NB4 (cell line): ENCODE results near the gene NTM.

Experiments used
- DNase-seq: peaks from one replicate; pipeline ENCODE4 v3.0.0; 2010; ENCODE audit warnings: low read depth
- H3K4me3 ChIP-seq: one replicate; pipeline ENCODE4 v1.5.1; 2011; ENCODE audit warnings: mild to moderate bottlenecking, low read depth, low read length, moderate library complexity
- CTCF ChIP-seq: IDR thresholded peaks from one replicate; pipeline ENCODE4 v1.5.1; 2012; ENCODE audit warnings: low read depth, low read length
- MAX ChIP-seq: IDR thresholded peaks from 2 replicates; pipeline ENCODE4 v1.6.1; 2011; ENCODE audit warnings: low read depth, low read length
- MYC ChIP-seq: IDR thresholded peaks from 2 replicates; pipeline ENCODE4 v1.6.1; 2011; ENCODE audit warnings: low read depth, low read length
- POLR2A ChIP-seq: IDR thresholded peaks from 2 replicates; pipeline ENCODE4 v1.6.1; 2011; ENCODE audit warnings: mild to moderate bottlenecking; ENCODE audit not compliant: insufficient read length; ENCODE audit errors: extremely low read depth

NTM gene

GRCh38 chr11:131465746-131466145 lies 95.3 kb downstream of the NTM start:
- peak; percentile 8 for DNase-seq
- TF ChIP-seq CTCF = peak; percentile 20
- TF ChIP-seq MYC = no peak
- no peak overlapping the region for H3K4me3 ChIP-seq

- TF ChIP-seq MYC (no peak), POLR2A (no peak), MAX (no peak), CTCF (no peak)
- no peak for DNase-seq
- H3K4me3 ChIP-seq = no peak overlapping the region
Measured at GRCh38 chr11:131467645-131468394, 97.4 kb downstream of the NTM start.

GRCh38 chr11:131468565-131468964 lies 98.2 kb downstream of the NTM start:
- peak; percentile 8 for DNase-seq
- TF ChIP-seq POLR2A = no peak
- TF ChIP-seq CTCF = no peak
- no peak for TF ChIP-seq MYC
- no peak for TF ChIP-seq MAX
- no peak overlapping the region for H3K4me3 ChIP-seq

- H3K4me3 ChIP-seq = no peak overlapping the region
- TF ChIP-seq CTCF (no peak), MYC (no peak), MAX (no peak), POLR2A (no peak)
- no peak for DNase-seq
Measured at GRCh38 chr11:131470216-131470925, 100.0 kb downstream of the NTM start.

- no peak for DNase-seq
- H3K4me3 ChIP-seq = no peak overlapping the region
- no peak for TF ChIP-seq MAX
- no peak for TF ChIP-seq CTCF
- no peak for TF ChIP-seq MYC
- TF ChIP-seq POLR2A = no peak
Measured at GRCh38 chr11:131471976-131472375, 101.6 kb downstream of the NTM start.
